Activated CD8-positive, alpha-beta T cell treated with anti-CD3 and anti-CD28 coated beads for 36 hours (primary cell): ENCODE measurements around the gene CEP70. TPM values are rescaled to one million over a fixed set of nuclear protein-coding genes. Genes with fewer than 3 reads are reported as not detected.
"Not testable (repeated sequence)": the region's sequence is repeated elsewhere in the genome, so short reads cannot be mapped to it uniquely, and the experiment has no call there.

Experiments
- ATAC-seq: fragments of 200-7000 bp; cut with Tn5 transposase; one replicate; pipeline ENCODE4 v1.10.0; 2021; ENCODE audit warnings: mild to moderate bottlenecking, moderate library complexity
- CTCF ChIA-PET: fragments of 350-600 bp; sonication (Branson Sonifier 250); formaldehyde crosslinking; loops from one replicate; lab custom pipeline; 2021; ENCODE audit warnings: antibody characterized with exemption; lab: Charles Lee
- POLR2A ChIA-PET: fragments of 350-600 bp; sonication (Branson Sonifier 250); formaldehyde crosslinking; loops from one replicate; lab custom pipeline; 2021; ENCODE audit warnings: antibody characterized with exemption; lab: Charles Lee
- DNase-seq: peaks from one replicate; pipeline ENCODE4 v3.0.0-alpha.2; 2020
- H3K27ac Mint-ChIP-seq: one replicate; pipeline ENCODE4 v1.8.0; 2021; ENCODE audit warnings: mild to moderate bottlenecking, mixed read lengths
- H3K27me3 Mint-ChIP-seq: one replicate; pipeline ENCODE4 v1.8.0; 2021; ENCODE audit warnings: mixed read lengths
- H3K36me3 Mint-ChIP-seq: one replicate; pipeline ENCODE4 v1.8.0; 2021; ENCODE audit warnings: low read depth, mixed read lengths
- H3K4me1 Mint-ChIP-seq: one replicate; pipeline ENCODE4 v1.8.0; 2021; ENCODE audit warnings: low read depth, mixed read lengths
- H3K4me3 Mint-ChIP-seq: one replicate; pipeline ENCODE4 v1.8.0; 2021; ENCODE audit warnings: mild to moderate bottlenecking, moderate library complexity, mixed read lengths
- H3K9me3 Mint-ChIP-seq: one replicate; pipeline ENCODE4 v1.8.0; 2021; ENCODE audit warnings: mixed read lengths
- intact Hi-C: fragments of 100-400 bp; cut with micrococcal nuclease; formaldehyde crosslinking; loops from one replicate; pipeline ENCODE4 v1.10.0; 2022
- total RNA-seq, 2 experiments: library from RNA; stranded (reverse); gene quantifications; one replicate each; pipeline ENCODE4 v1.2.3, GENCODE V29; 2021
- TF ChIP-seq, protein P1 (sequence below): fragments of 200-600 bp; IDR thresholded peaks from one replicate; pipeline ENCODE4 v1.8.0; 2022; ENCODE audit warnings: antibody characterized with exemption, mild to moderate bottlenecking

Gene CEP70
- total RNA-seq, 2 experiments from 2014 or later: 11.5 to 14.8 TPM

DNA sequence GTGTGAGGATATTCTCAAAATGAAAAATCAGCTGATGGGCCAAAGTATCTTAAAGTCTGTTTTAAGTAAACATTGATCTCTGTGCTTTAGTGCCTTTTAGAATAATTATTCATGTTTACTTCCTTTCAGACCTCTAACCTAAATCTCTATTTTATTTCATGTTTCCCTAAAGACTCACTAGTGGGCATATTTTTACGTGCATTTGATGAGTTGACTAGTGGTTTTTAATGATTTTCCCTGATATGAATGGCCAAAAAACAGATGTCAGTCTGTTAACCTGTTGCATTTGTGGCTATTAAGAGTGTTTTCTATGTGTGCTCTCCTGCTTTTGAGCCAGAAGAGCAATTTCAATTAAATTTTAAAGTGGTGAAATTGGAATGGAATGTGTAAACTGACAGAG is 21.4 kb upstream of the CEP70 start:
- DNase-seq (no peak), ATAC-seq (no peak)
- intact Hi-C loops: no loop called here
- ChIA-PET POLR2A (no interaction called here), CTCF (interaction anchor here (1.0 to 1.9 kb wide), 2 partner anchors 21 to 300 kb away, joined by 3 to 9 read pairs; no protein-coding TSS in a partner anchor)
- Mint-ChIP-seq H3K4me3 (no peak overlapping the region), H3K27ac (no peak overlapping the region), H3K4me1 (no peaks in the 10 kb centered on the region), H3K9me3 (no peaks in the 10 kb centered on the region), H3K36me3 (no peaks in the 10 kb centered on the region), H3K27me3 (no peaks in the 10 kb centered on the region)
- TF ChIP-seq, protein P1, sequence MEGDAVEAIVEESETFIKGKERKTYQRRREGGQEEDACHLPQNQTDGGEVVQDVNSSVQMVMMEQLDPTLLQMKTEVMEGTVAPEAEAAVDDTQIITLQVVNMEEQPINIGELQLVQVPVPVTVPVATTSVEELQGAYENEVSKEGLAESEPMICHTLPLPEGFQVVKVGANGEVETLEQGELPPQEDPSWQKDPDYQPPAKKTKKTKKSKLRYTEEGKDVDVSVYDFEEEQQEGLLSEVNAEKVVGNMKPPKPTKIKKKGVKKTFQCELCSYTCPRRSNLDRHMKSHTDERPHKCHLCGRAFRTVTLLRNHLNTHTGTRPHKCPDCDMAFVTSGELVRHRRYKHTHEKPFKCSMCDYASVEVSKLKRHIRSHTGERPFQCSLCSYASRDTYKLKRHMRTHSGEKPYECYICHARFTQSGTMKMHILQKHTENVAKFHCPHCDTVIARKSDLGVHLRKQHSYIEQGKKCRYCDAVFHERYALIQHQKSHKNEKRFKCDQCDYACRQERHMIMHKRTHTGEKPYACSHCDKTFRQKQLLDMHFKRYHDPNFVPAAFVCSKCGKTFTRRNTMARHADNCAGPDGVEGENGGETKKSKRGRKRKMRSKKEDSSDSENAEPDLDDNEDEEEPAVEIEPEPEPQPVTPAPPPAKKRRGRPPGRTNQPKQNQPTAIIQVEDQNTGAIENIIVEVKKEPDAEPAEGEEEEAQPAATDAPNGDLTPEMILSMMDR: no peak

DNA sequence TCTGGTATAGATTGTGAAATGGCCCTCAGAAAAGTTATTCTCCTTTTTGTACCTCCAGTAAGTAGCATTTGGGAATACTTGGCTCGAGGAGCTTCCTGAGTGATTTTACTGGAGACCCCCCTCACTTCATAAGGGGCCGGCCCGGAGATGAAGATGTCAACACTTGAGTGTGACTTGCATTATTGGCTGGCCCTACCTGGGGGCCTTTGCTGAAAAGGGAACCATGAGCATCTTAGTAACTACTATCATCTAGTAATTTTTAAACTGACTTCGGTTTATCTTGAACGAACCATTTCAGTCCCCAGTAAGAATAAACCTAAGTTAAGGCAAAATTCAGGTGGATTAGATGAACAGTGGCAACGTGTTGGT is 15.8 kb upstream of the CEP70 start:
- ATAC-seq (no peak), DNase-seq (no peak)
- Mint-ChIP-seq H3K4me1 (peaks cover 12% of the 10 kb centered on the region), H3K9me3 (no peaks in the 10 kb centered on the region), H3K27ac (peak overlapping the region; percentile 95), H3K4me3 (peak overlapping the region; percentile 76), H3K36me3 (peaks cover 1% of the 10 kb centered on the region), H3K27me3 (no peaks in the 10 kb centered on the region)
- ChIA-PET CTCF (interaction anchor here (0.6 to 4.2 kb wide), 4 partner anchors 15 to 502 kb away, joined by 3 to 22 read pairs (median 6); partner anchors contain the start of gene CEP70), POLR2A (interaction anchor here (1.0 to 3.3 kb wide), 3 partner anchors 16 to 69 kb away, joined by 3 to 16 read pairs (median 4); partner anchors contain the start of gene CEP70)
- TF ChIP-seq, protein P1: no peak
- intact Hi-C loops: no loop called here

DNA sequence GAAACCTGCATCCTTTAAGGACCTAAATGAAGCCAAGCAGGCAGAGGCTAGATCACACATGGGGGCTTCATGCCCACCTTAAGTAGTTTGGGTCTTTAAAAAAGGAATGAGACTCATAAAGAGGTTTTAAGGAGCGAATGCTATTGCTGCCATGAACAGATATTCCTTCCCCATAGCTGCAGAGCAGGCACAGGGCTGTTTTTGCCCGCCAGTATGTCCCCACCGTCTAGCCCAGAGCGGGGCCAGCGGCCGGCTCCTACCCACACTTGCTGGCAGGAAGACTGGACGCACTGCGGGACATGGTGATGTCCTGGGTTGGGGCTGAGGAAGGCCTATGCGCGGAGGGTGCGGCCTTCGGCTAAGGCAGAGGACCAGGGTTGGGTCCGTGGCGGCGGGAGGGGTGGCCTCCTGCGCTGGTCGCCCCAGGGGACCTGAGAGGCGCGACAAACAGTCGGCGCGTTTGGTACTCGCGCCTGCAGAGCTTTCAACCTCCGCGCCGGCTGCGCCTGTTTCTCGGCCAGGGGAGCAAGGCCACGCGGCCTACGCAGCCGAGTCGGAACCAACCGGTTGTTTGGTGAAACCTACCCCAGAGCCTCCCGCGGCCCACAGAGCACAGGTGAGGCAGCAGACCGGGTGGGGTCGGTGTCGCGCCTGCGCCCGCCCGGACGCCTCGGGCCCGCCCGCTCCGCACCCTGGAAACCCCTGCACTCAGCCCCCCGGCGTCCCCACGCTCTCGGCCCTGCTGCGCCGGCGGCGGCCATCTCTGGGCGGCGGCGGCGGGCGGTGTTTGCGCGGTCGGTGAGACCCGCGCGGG is 14.5 kb upstream of the CEP70 start, which contains the start of gene FAIM:
TSS of gene FAIM (plus strand) at position 450 of the 814 bp plus-strand sequence. CDS start 10,956 bp downstream, outside the sequence.
- DNase-seq (peak; percentile 74), ATAC-seq (peak; percentile 76)
- TF ChIP-seq, protein P1: no peak
- Mint-ChIP-seq H3K27ac (peak within 1 kb of the TSS; percentile 95), H3K9me3 (no peaks in the 10 kb centered on the region), H3K27me3 (no peaks in the 10 kb centered on the region), H3K4me1 (peaks cover 12% of the 10 kb centered on the region), H3K36me3 (peaks cover 1% of the 10 kb centered on the region), H3K4me3 (peak within 1 kb of the TSS; percentile 76)
- POLR2A ChIA-PET: interaction anchor here (0.6 to 3.3 kb wide), 8 partner anchors 9 to 334 kb away, joined by 3 to 16 read pairs (median 4); partner anchors contain the start of gene CEP70
- intact Hi-C loops: no loop called here
- CTCF ChIA-PET: interaction anchor here (0.7 to 4.2 kb wide), 4 partner anchors 14 to 315 kb away, joined by 3 to 22 read pairs (median 4); partner anchors contain the start of gene CEP70

DNA sequence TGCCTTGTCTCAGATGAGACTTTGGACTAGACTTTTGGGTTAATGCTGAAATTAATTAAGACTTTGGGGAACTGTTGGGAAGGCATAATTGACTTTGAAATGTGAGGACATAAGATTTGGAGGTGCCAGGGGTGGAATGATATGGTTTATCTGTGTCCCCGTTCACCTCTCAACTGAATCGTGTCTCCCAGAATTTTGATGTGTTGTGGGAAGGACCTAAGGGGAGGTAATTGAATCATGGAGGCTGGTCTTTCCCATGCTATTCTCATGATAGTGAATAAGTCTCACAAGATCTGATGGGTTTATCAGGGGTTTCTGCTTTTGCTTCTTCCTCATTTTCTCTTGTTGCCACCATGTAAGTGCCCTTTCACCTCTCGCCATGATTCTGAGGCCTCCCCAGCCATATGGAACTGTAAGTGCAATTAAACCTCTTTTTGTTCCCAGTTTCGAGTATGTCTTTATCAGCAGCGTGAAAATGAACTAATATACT is 10.1 kb upstream of the CEP70 start:
- POLR2A ChIA-PET, intact Hi-C loops, ATAC-seq, DNase-seq, H3K9me3 Mint-ChIP-seq, H3K4me1 Mint-ChIP-seq, CTCF ChIA-PET, H3K27me3 Mint-ChIP-seq, H3K4me3 Mint-ChIP-seq, H3K36me3 Mint-ChIP-seq, H3K27ac Mint-ChIP-seq: not testable (repeated sequence)

DNA sequence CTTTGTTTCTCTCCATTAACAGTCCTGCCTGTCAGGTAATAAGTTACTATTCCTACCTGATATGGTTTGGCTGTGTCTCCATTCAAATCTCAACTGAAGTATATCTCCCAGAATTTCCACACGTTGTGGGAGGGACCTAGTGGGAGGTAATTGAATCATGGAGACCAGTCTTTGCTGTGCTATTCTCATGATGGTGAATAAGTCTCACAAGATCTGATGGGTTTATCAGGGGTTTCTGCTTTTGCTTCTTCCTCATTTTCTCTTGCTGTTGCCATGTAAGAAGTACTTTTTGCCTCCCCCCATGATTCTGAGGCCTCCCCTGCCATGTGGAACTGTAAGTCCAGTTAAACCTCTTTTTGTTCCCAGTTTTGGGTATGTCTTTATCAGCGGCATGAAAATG is 7.6 kb upstream of the CEP70 start:
- H3K27me3 Mint-ChIP-seq, H3K4me3 Mint-ChIP-seq, H3K9me3 Mint-ChIP-seq, H3K36me3 Mint-ChIP-seq, H3K4me1 Mint-ChIP-seq, ATAC-seq, POLR2A ChIA-PET, intact Hi-C loops, DNase-seq, H3K27ac Mint-ChIP-seq: not testable (repeated sequence)
- CTCF ChIA-PET: interaction anchor here (1.5 kb wide), 1 partner anchor 314 kb away, joined by 7 read pairs; no protein-coding TSS in a partner anchor
